ENCODE measurements around the gene UBXN4. TPM values are rescaled to one million over a fixed set of nuclear protein-coding genes. Genes with fewer than 3 reads are reported as not detected.

UBXN4 gene
- polyA plus RNA-seq, 3 donors: 135 to 162 (median 150) TPM

DNA sequence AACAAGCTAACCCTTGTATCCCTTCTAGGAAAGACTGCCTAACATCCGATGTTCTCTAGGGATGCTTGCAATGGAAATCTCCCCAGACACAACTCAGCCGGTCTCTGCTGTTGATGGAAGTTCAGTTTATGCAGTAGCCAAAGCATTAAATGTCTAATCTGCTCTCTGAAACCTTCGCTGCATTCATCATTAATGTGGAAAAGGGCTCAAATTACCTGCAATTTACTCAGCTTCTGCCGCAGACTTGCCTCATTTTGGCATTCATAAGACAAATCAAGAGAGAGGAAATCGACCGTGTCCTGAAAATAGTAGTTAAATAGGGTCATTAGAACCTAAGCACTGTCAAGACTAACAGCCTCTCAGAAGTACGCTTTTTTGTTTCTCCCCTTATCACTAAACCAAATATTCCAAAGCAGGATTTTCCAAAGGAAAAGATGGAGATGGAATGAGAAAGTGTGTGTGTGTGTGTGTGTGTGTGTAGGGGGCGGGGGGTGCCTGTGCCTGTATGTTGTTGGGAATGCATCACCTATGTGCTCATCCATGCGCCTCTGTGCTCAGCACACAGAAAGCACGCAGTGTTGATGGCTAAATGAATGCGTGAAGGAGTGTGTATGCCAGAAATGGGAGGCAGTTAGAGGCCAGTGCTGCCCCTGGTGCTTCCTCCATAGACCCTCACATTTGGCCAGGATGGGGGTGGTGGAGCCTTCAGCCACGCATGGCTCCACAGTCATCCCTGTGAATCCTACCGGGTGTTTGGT, 87.9 kb downstream of the UBXN4 start:
- peak in 1 of 11 donors; percentile 8 for DNase-seq (ENCODE audit: extremely low read depth in 1 of 11, low read depth in 9 of 11, low spot score in 4 of 11)

DNA sequence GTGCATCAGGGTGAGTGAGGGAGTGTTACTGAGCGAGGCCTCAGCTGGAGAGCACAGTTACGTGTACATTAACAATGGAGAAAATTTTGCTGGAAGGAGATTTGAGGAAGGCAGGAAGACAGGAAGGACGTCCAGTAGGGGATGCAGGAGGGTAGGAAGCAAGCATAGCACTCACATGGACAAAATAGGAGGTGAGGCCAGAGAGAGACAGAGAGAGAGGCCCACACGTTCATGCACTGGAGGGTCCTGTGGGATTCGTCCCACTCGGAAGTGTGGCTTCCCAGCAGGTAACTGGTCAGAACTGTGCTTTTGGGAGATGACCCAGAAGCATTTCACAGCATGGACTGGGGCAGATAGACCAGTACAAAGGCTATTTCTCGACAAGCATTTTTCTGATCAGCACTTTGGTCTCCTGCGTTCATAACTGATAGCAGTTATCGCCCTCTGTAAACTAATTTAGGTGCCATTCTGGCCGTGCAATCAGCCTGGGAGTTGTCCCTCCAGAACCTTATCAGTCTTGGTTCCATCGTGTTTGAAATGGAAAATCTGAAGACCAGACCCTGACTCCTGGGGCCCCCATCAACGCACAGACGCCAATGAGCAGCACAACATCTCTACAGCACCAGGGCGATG, 89.6 kb downstream of the UBXN4 start:
- no peak for DNase-seq (ENCODE audit: extremely low read depth in 1 of 11, low read depth in 9 of 11, low spot score in 4 of 11)

DNA sequence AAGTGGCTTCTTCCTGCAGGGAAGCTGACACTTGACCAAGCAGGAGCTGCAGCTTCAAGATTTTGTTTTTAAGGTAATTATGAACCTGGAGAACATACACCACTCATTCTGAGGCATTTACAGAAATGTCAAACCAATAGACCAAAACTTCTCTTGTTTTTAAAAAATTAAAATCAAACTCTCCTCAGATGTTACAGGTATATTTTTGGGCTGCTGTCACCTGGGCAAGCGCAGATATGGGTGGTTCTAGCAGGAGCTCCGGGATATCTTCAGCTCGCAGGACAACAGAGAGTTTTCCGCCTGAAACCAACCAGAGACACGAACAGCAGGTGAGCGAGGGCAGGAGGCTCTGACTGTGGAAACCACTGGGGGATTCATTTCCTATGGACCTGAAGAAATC, 91.2 kb downstream of the UBXN4 start:
- no peak for DNase-seq (ENCODE audit: extremely low read depth in 1 of 11, low read depth in 9 of 11, low spot score in 4 of 11)

Other genes with a start within 250 kb of the UBXN4 start
- 10 to 100 TPM in 1 of 3 donors, 1 to 10 TPM in 2; 8.7 to 10.5 (median 8.8) TPM for gene ZRANB3, start 210.6 kb upstream of the UBXN4 start, polyA plus RNA-seq (ENCODE audit: insufficient read length in 3 of 3)
- 10 to 100 TPM; 35.6 to 39.0 (median 38.2) TPM for gene R3HDM1, start 210.4 kb upstream of the UBXN4 start, polyA plus RNA-seq (ENCODE audit: insufficient read length in 3 of 3)
- under 1 TPM in 2 of 3 donors, not detected in 1; 0.05 to 0.08 TPM for gene LCT, start 95.3 kb downstream of the UBXN4 start, polyA plus RNA-seq (ENCODE audit: insufficient read length in 3 of 3)
- gene MCM6, start 134.6 kb downstream of the UBXN4 start, polyA plus RNA-seq (ENCODE audit: insufficient read length in 3 of 3): 10 to 100 TPM; 52.9 to 73.6 (median 71.1) TPM
- 100 to 1,000 TPM; 131 to 155 (median 139) TPM for gene DARS1, start 243.8 kb downstream of the UBXN4 start, polyA plus RNA-seq (ENCODE audit: insufficient read length in 3 of 3)

Data from renal cortex interstitium (tissue), 11 donors.